Activated CD8-positive, alpha-beta memory T cell treated with anti-CD3 and anti-CD28 coated beads for 1 hour (primary cell): ENCODE measurements around the gene HLCS.

ENCODE experiments used
- DNase-seq, 2 donors: peaks; one replicate each; pipeline ENCODE4 v3.0.0-alpha.2; 2020; ENCODE audit warnings: low read depth in 1 of 2; ENCODE audit errors: extremely low read depth in 1 of 2

Gene HLCS

GRCh38 chr21:36916718-36917117 lies 49.8 kb downstream of the HLCS start:
- DNase-seq = no peak

DNA sequence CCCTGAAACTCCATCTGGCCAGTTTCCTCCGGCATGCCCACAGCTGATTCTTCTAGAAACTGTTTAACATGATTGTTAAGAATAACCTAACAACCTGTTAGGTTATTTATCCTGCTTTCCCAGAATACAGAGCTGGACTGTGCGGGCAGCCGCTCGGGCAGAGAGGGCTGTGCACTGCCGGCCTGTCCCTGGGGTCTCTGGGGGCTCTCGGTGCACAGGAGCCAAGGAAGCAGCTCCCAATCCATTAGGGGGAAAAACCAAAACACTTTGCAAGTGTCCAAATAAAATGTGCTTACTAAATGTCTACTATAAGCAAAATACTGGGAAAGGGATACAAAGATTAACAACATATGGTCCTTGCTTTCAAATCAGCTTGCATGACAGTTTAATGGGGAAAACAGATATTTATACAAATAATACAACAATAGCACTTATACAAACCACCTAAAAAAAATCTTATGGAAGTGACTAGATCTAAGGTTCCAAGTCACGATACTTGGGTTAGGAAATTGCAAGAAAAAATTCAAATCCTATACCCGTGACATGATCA lies 50.7 kb downstream of the HLCS start:
- no peak for DNase-seq

GRCh38 chr21:36915014-36915695 lies 51.3 kb downstream of the HLCS start:
- DNase-seq = no peak

- no peak for DNase-seq
Measured at GRCh38 chr21:36914244-36915013, 52.0 kb downstream of the HLCS start.

- DNase-seq = no peak
Measured at GRCh38 chr21:36913247-36914169, 53.0 kb downstream of the HLCS start.

- DNase-seq = no peak
Measured at GRCh38 chr21:36910581-36911307, 55.7 kb downstream of the HLCS start.

GRCh38 chr21:36909901-36910561 lies 56.4 kb downstream of the HLCS start:
- no peak for DNase-seq

DNA sequence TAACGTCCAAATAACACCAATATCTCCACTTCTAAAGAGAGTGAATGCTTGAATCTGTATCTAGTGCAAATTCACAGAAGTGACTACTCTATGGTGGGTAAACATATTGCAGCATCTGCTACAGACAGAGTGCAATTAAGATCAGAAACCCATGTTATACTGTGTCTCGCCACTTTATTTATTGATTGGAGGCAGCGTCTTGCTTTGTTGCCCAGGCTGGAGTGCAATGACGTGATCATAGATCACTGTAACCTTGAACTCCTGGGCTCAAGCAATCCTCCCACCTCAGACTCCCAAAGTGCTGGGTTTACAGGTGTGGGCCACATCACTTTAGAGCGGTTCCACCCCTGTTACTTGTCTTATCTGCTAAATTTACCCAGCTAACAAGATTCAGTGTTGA lies 57.0 kb downstream of the HLCS start:
- no peak for DNase-seq

DNA sequence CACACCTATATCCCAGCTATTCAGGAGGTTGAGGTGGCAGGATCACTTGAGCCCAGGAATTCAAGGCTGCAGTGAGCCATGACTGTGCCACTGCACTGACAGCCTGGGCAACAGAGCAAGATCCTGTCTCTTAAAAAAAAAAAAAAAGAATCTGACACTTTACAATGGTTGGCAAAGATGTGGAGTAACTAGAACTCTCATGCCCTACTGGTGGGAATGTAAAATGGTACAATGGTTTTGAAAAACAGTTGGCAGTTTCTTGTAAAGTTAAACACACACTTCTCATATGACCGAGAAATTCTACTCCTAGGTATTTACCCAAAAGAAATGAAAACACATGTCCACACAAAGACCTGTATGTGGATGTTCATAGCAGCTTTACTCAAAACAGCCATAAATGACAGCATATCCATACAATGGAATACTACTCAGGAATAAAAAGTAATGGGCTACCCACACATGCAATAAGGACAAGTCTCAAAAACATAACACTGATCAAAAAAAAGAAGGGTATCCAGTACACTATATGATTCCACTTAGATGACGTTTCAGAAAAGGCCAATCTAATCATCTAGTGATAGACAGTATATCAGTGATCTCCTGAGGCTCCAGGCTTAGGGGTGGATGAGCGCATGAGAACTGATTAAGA lies 58.1 kb downstream of the HLCS start:
- no peak for DNase-seq

- no peak for DNase-seq
Measured at GRCh38 chr21:36904093-36904666, 62.3 kb downstream of the HLCS start.

- DNase-seq = no peak
Measured at GRCh38 chr21:36902793-36903192, 63.7 kb downstream of the HLCS start.

GRCh38 chr21:36902331-36902730 lies 64.1 kb downstream of the HLCS start:
- no peak for DNase-seq

DNA sequence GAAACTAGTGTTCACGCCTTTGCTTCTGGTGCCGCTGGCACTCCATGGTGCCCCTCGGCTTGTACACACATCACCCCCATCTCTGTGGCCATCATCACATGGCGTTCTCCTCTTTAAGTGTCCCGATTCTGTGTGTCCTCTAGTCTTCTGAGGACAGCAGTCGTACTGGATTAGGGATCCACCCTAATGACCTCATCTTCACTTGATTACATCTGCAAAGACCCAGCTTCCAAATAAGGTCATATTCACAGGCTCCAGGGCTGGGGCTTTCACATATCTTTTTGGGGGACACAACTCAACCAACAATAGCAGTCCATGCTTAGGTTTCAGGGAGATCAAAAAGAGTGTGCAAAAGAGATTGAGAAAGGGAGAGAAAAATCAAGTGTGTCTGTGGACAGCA lies 64.9 kb downstream of the HLCS start:
- DNase-seq = no peak

DNA sequence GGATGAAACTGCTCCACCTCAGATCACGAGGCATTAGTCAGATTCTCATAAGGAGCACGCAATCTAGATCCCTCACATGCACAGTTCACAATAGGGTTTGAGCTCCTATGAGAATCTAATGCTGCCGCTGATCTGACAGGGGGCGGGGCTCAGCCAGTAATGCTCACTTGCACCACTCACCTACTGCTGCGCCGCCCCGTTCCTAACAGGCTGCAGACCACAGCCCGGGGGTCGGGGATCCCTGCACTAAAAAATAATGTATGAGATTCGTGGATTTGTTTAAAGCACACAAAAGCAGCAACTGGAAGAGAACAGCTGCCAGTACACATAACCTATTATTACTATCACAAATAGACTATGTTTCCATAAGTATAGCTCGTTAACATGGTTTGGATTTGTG lies 72.9 kb downstream of the HLCS start:
- DNase-seq = no peak

DNA sequence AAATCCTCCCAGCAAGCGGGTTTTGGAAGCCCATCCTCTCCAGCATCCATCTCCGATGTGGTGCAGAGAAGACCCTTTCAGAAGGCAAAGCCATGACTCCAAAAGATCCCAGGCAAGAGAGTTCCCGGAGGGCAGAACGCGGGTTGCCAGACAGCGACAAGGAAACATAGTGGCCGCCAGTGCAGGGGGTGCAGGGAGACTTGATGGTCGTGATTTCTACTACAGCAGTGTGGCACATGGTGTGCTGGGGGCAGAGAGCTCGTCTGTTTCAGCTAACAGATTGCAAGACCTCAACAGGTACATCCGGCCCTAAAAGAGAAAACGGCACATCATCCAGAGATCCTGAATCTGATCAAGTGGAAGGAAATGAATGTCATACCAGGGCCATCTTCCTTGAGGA lies 74.3 kb downstream of the HLCS start:
- no peak for DNase-seq

DNA sequence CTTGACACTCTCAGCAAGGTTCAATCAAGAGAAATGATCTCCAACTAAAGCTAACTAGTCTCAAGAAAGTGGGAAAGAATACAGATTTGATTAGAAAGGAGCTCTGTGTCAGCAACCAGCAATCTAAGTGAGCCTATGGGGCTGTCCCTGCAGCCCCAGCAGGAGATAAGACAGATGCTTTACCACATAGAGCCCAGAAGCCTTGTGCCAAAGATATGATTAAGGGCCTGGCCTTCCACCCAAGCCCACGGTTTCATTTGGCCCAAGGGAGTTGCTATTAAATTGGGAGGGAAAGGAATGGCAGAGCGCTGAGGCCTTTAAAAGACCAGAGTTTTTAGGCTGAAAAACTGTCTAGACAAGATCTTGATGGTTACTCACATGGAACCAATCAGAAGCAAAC lies 74.8 kb downstream of the HLCS start:
- no peak for DNase-seq

DNA sequence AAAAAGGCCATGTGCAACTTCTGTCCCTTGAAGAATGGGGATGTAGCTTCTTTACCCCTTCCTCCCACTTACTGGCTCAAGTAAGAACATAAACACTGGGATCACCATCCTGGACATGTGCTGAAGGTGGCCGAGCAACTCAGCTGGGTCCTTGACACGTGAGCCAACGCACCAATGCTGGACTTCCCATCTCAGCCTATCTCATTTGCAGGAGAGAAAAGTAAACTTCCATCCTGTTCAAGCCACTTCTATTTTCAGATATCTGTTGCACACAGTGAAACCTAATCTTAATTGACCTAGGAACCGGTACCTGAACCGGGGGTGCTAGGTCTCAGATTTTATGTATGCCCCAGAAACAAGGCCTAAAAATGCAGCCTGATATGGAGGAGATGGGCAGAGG lies 75.3 kb downstream of the HLCS start:
- DNase-seq = no peak

DNA sequence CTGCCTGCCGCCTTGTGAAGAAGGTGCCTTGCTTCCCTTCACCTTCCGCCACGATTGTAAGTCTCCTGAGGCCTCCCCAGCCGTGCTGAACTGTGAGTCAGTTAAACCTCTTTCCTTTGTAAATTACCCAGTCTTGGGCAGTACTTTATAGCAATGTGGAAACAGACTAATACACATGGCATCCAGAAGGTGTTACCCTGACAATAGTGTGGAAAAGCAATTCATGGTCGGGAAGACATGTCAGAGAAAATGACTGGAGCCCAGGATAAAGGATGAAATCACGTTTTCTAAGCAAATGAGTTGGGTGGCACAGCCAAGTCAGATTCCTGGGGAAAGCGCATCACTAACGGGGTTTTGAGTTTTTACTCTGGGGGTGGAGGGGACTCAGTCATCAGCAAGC lies 76.4 kb downstream of the HLCS start:
- DNase-seq = no peak

DNA sequence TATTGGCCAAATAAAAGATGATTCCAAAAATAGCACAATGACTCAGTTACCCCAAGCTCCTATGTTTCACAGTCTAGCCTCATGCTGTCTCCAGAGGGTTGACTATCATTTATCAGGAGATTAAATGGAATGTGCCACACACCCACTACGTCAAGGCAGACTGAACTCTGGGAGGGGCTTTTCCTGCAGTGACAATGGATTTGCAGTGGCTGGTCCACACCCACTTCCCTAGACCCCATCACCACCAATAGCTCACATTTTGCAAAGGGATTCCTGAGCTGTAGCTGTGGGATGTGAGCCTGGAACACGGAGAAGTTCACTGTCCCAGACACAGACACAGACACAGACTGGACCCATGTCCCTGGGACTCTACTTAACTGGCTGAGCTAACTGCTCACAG lies 77.1 kb downstream of the HLCS start:
- no peak for DNase-seq
